ENCODE results near the gene SOBP.

SOBP gene

DNA sequence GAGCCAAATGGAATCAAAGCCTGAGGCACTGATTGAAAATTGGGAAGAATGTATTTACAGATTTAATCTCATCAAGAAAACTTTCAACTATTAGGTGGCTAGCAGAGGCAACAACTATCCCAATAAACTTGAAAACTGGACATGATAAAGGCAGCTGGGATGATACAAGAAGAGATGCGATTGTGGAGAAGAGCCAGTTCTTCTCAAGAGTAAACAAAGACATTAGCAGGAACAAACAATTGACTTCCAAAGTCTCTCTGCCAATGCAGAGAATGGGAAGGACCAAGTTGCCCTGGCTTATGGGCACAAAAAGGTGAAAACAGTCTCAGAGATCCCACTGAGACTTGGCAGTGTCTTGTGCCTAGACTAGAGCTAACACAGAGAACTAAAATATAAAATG is 132.4 kb downstream of the SOBP start:
- no peak for DNase-seq

GRCh38 chr6:107624050-107624449 is 134.1 kb downstream of the SOBP start:
- DNase-seq = no peak

- peak in 1 of 2 experiments; percentile 16 for DNase-seq
Observed at GRCh38 chr6:107624541-107624940, 134.6 kb downstream of the SOBP start.

- peak; percentile 88 to 93 for DNase-seq
Observed at GRCh38 chr6:107625264-107625663, 135.3 kb downstream of the SOBP start.

GRCh38 chr6:107626645-107627044 is 136.7 kb downstream of the SOBP start:
- no peak for DNase-seq

- DNase-seq = no peak
Observed at GRCh38 chr6:107627969-107628368, 138.1 kb downstream of the SOBP start.

- no peak for DNase-seq
Observed at GRCh38 chr6:107628878-107629277, 139.0 kb downstream of the SOBP start.

DNA sequence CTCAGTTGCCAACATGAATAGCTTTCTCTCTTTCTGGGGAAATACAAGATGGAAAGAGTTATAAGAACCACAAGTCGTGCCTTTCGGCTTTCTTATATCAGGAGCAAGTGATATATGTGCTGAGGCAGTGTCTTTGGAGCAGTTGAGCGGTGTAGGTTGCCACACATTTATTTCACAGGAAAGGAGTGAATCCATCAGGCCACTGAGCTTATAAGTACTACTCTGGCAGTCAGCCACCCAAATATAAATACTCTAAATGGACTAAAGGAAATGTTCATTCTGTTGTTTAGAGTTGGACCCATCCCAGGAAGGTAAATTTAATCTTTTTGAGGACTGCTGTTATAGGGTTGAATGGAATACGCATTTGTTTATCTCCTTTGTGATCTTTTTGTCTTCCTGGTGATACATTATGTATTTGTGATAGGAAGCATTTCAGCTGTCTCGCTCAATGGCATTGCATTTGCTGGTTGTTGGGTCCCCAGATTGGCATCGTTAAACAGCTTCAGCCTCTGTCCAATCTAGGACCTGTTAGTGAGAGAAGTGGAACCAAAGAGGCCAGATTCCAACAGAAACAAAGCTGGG is 139.7 kb downstream of the SOBP start:
- peak in 1 of 2 experiments; percentile 31 for DNase-seq

- DNase-seq = no peak
Observed at GRCh38 chr6:107630348-107630977, 140.5 kb downstream of the SOBP start.

GRCh38 chr6:107632381-107633136 is 142.6 kb downstream of the SOBP start:
- no peak for DNase-seq

DNA sequence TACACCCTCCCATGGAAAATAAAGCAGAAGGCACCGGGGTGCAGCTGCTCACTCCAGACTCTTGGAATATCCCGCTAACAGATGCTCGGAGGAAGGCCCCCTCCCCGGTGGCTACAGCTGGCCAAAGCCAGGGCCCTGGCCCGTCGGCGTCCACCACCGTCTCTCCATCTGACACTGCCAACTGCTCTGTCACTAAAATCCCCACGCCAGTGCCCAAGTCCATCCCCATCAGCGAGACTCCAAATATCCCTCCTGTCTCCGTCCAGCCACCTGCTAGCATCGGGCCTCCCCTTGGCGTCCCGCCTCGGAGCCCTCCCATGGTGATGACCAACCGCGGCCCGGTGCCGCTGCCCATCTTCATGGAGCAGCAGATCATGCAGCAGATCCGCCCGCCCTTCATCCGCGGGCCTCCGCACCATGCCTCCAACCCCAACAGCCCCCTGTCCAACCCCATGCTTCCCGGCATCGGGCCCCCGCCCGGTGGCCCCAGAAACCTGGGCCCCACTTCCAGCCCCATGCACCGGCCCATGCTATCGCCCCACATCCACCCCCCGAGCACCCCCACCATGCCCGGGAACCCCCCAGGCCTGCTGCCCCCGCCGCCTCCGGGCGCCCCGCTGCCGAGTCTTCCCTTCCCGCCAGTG is 143.9 kb downstream of the SOBP start:
- DNase-seq = no peak

DNA sequence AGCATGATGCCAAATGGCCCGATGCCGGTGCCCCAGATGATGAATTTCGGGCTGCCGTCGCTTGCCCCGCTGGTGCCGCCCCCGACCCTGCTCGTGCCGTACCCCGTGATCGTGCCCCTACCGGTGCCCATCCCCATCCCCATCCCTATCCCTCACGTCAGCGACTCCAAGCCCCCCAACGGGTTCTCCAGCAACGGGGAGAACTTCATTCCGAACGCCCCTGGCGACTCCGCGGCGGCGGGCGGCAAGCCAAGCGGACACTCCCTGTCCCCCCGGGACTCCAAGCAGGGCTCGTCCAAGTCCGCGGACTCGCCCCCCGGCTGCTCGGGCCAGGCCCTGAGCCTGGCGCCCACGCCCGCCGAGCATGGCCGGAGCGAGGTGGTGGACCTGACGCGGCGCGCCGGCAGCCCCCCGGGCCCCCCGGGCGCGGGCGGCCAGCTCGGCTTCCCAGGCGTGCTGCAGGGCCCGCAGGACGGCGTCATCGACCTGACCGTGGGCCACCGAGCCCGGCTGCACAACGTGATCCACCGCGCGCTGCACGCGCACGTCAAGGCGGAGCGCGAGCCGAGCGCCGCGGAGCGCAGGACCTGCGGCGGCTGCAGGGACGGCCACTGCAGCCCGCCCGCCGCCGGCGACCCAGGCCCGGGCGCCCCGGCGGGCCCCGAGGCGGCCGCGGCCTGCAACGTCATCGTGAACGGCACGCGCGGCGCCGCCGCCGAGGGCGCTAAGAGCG is 144.6 kb downstream of the SOBP start:
- no peak for DNase-seq

- DNase-seq = no peak
Observed at GRCh38 chr6:107635057-107635515, 145.2 kb downstream of the SOBP start.

DNA sequence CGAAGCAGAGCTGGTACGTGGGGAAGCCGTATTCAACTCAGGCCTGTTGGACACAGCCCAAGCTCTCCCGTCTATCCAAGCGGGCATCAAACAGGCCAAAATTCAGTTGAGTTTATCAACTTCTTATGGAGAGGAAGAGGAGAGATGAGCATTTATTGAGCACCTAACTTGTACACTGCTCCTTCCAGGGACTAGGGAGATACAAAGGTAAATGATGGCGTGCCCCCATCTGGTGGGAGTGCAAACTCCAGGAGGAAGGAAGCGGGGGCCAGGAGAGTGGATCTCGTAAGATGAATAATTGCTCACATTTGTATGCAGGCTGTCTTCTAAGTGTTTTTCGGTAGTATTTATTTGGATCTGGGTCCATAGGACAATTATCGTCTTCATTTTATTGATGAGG is 146.6 kb downstream of the SOBP start:
- no peak for DNase-seq

- no peak for DNase-seq
Observed at GRCh38 chr6:107637316-107638315, 147.7 kb downstream of the SOBP start.

- no peak for DNase-seq
Observed at GRCh38 chr6:107638493-107638892, 148.6 kb downstream of the SOBP start.

GRCh38 chr6:107639511-107639910 is 149.6 kb downstream of the SOBP start:
- DNase-seq = no peak

GRCh38 chr6:107641071-107641470 is 151.2 kb downstream of the SOBP start:
- DNase-seq = no peak

- DNase-seq = no peak
Observed at GRCh38 chr6:107641500-107641941, 151.6 kb downstream of the SOBP start.

GRCh38 chr6:107642095-107642860 is 152.4 kb downstream of the SOBP start:
- no peak for DNase-seq

GRCh38 chr6:107642861-107643328 is 153.0 kb downstream of the SOBP start:
- DNase-seq = no peak

Measured in SHP77 (cell line).